ENCODE results near the gene SAMD15. TPM values are rescaled to one million over a fixed set of nuclear protein-coding genes. Genes with fewer than 3 reads are reported as not detected.

The SAMD15 gene
- total RNA-seq: 4.7 TPM

DNA sequence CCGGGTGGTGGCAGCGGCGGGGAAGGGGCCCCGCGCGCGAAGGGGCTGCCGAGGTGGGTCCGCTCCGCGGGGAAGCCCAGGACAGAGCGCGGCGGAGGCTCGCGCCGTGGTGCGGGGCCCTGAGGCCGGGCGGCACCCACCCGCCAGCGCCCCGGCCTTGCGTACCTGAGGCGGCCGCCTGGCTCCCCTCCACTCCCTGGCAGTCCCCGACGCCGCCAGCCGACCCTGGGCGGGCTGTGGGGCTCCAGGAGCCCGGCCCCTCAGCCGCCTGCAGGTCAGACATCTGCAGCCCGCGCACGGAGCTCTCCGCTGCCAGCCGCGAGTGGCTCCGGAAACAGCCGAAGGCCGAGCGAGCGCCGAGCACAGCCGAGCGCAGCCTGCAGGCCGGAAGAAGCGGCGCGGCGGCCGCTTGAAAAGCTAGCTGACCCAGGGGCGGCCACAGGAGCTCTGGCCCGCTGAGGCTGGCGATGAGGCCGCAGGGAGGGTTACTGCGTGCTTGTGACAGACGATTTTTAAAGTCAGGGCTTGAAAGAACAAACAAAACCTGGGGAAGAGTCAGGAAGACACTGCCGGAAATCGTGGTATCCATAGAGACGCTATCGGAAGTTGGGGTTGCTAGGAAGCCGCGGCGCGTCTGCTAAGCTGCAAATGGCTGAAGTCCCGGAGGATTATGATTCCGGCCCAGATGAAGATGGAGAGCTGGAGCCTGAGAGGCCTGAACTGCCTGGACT, at the start of gene SAMD15, which contains the start of gene TMED8:
Gene SAMD15, plus strand, starts transcription at position 609 of the 731 bp plus-strand sequence. Its CDS starts 40 bp downstream, at position 649.
Gene TMED8, minus strand, starts transcription at position 324 of the 731 bp plus-strand sequence. Its CDS starts 41 bp downstream, at position 283.

GRCh38 chr14:77423423-77423822, 46.2 kb downstream of the SAMD15 start, which contains the start of gene NOXRED1:
TSS of gene NOXRED1 (minus strand) at chr14:77423523. CDS start at chr14:77422889, 634 bp downstream.

Other genes with a start within 250 kb of the SAMD15 start
- gene ZDHHC22, start 235.6 kb upstream of the SAMD15 start, total RNA-seq: 5.6 TPM
- gene TMEM63C, start 195.6 kb upstream of the SAMD15 start, total RNA-seq: 1.6 TPM
- gene NGB, start 106.2 kb upstream of the SAMD15 start, total RNA-seq: 1.4 TPM
- 25.8 TPM for gene POMT2, start 56.5 kb upstream of the SAMD15 start, total RNA-seq
- 11.5 TPM for gene GSTZ1, start 56.3 kb upstream of the SAMD15 start, total RNA-seq
- 25.8 TPM for gene TMED8, start 285 bp upstream of the SAMD15 start, total RNA-seq
- 1.6 TPM for gene NOXRED1, start 46.1 kb downstream of the SAMD15 start, total RNA-seq
- 29.3 TPM for gene VIPAS39, start 80.2 kb downstream of the SAMD15 start, total RNA-seq
- gene AHSA1, start 80.7 kb downstream of the SAMD15 start, total RNA-seq: 127 TPM
- gene ISM2, start 121.4 kb downstream of the SAMD15 start, total RNA-seq: 0.88 TPM
- gene SPTLC2, start 239.3 kb downstream of the SAMD15 start, total RNA-seq: 51.1 TPM